AML-193 (cell line): ENCODE data around the gene NELFCD.

Experiments
- DNase-seq, 2 experiments: peaks; one replicate each; lab custom pipeline; 2025; lab: John Stamatoyannopoulos, UW

NELFCD gene

DNA sequence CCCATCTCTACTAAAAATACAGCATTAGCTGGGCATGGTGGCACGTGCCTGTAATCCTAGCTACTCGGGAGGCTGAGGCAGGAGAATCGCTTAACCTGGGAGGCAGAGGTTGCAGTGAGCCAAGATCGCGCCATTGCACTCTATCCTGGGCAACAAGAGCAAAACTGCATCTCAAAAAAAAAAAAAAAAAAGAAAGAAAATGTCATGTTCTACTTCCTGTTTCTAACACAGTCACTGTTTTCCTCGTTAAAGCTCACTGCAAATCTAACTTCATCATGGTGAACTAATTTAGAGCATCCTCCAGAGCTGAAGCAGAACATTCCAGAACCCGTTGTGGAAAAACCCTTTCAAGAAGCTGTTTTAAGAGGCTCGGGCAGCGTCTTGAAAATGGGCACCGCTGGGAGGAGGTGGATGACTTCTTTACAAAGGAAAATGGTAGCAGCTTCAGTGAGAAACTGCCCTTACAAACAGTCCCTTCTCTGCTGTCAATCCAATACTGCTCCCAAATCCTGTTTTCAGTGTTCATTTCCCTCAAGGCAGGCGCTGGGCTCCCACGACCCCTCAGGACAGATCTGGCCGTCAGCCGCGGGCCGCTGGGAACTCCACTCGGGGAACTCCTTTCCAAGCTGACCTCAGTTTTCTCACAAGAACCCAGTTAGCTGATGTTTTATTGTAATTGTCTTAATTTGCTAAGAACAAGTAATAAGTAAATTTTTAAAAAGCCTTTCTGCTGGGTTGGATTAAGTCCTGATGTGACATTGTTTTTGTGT is 13.5 kb downstream of the NELFCD start:
- no peak for DNase-seq

GRCh38 chr20:58995461-58996225 is 14.6 kb downstream of the NELFCD start:
- DNase-seq = no peak

- DNase-seq = no peak
These were observed 15.2 kb downstream of the NELFCD start for GRCh38 chr20:58996226-58996611.

GRCh38 chr20:58997141-58997770 is 16.2 kb downstream of the NELFCD start:
- no peak for DNase-seq

GRCh38 chr20:58998656-58999055 is 17.6 kb downstream of the NELFCD start:
- no peak for DNase-seq

- DNase-seq = no peak
These were observed 19.3 kb downstream of the NELFCD start for GRCh38 chr20:59000326-59000725.

GRCh38 chr20:59001068-59001448 is 20.0 kb downstream of the NELFCD start:
- no peak for DNase-seq

DNA sequence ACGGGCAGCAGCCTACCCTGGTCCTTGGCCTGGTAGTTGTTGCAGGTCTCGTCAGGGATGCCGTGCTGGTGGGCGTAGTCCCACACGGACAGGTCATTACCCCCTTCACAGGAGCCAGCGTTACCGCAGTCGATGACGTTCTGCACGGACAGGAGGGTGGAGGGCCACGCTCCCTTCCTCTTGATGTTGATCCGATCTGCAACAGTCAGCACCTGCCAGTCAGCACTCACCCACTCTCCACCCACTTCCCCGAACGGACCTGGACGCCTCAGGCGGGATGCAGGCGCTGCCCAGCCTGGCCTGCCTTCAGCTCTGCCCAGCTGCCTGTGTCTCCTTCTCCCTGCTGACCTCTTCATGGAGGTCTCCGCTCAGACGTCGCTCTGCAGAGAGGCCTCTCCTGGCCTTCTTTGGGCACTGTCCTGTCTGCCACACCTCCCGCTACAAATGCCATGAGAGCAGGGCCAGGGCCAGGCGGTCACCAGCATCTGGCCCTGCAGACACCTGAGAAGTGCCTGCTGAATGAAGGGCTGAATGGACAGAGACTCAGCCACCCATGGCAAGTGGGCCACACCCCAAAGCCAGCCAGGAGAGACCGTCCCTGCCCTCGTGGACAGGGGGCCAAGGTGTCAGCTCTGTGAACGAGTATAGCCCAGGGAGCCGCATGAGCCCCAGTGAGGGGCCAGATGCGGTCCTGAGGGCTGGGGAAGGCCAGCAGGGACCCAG is 20.6 kb downstream of the NELFCD start:
- DNase-seq = no peak

DNA sequence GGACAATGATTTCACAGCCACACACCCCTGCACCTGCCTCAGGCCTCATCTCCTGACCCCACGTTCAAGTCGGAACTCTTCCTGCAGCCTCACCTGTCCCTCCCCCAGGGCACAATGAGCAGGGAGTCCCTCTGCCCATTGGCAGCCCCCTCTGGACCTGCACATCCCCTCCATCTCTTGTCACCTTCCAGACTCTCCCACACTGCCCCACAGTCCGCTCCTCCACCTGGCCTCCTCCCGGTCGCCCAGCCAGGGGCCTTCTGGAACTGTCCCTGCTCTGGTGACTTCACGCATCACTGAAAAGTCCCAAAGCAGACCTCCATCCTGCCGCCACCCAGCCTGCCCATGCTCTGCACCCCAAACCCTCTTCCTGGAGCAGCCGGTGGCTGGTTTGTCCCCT is 21.3 kb downstream of the NELFCD start:
- no peak for DNase-seq

DNA sequence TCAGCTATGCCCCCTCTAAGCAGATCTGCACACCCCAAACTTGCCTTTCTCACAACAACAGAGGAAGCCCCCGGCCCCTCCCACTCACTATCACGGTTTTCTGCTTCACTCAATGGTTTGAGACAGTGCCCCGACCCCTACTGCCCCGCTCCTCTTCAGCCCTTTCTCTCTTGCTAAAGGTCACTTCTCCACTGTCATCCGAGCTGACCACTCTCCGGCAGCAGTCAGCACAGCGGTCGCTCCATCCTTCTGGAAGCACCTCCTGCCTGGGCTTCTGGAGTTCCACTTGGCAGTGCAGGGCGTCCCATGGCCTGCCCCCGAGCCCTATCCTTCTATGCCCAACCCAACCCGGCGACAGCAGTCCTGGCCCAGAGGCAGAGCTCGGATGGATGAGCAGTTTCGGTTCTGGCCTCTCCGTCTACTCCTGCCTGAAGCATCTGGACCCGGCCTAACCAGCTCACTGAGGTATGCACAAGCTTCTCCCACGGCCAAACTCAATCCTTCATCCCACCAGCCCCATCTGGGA is 21.9 kb downstream of the NELFCD start:
- DNase-seq = no peak

DNA sequence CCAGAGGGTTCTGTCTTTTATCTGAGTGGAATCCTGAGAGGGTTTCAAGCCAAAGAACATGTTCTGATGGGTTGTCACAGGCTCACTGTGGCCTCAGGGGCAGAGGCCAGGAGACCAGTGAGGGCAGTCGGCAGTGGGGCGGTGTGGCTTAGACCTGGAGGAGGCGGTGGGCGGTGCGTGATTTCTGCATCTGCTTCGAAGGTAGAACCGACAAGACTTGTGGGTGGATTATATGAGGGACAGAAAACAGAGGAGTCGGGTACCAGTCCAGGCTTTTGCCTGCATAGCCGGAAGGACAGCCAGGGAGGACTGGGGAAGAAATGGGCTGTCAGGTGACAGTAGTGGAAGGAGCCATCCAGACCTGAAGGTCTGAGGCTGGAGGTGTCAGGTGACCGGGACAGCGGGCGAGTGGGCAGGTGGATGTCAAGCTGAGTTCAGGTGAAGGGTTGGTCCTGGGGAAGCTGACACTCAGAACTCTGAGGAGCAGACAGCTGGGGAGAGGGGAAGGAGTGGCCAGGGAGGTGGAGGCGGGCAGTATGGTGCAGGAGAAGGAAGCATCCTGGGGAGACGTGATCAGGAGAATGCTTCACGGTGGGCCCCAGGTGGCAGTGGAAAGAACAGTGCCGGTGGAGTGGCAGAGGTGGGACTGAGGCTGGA is 22.9 kb downstream of the NELFCD start:
- no peak for DNase-seq

GRCh38 chr20:59004493-59004762 is 23.4 kb downstream of the NELFCD start:
- DNase-seq = no peak

DNA sequence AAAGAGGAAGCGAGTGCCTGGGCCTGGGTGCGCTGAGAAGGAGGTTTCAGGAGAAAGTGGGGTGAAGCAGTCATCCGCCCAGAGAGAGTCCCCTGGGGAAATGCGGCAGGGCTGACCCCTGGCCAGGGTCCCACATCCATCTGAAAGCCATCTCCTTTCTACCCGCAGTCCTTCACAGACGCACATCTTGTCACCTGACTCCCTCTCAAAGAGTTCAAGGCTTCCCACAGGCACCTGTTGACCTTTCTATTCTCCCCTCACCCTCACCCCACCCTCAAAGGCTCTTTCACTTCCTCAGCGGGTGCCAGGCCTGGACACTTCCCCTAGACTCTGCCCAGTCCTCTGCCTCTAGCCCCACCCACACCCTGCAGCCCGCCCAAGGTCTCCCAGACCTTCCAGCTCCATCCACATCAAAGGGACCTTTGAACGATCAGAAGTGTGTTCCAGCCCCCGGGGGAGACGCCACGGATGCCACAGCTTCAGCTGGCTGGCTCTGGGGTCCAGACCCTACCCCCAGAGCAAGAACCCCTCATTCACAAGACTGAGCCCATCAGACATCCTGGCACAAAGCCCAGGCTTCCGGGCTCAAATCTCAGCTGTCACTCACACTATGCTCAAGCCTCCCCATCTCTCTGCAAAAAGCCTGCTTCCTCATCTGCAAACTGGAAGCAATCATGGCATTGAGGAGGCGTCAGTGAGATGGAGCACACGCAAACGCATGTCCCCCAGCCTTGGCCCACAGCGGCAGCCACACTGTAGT is 23.9 kb downstream of the NELFCD start:
- peak; percentile 56 to 57 for DNase-seq

GRCh38 chr20:59005523-59006166 is 24.6 kb downstream of the NELFCD start:
- DNase-seq = no peak

GRCh38 chr20:59006167-59006863 is 25.3 kb downstream of the NELFCD start:
- no peak for DNase-seq

- peak in 1 of 2 experiments; percentile 20 for DNase-seq
These were observed 26.0 kb downstream of the NELFCD start, which contains the start of gene CTSZ for GRCh38 chr20:59006864-59007664. TSS of gene CTSZ (minus strand) at chr20:59007254. CDS start at chr20:59007128, 126 bp downstream.

DNA sequence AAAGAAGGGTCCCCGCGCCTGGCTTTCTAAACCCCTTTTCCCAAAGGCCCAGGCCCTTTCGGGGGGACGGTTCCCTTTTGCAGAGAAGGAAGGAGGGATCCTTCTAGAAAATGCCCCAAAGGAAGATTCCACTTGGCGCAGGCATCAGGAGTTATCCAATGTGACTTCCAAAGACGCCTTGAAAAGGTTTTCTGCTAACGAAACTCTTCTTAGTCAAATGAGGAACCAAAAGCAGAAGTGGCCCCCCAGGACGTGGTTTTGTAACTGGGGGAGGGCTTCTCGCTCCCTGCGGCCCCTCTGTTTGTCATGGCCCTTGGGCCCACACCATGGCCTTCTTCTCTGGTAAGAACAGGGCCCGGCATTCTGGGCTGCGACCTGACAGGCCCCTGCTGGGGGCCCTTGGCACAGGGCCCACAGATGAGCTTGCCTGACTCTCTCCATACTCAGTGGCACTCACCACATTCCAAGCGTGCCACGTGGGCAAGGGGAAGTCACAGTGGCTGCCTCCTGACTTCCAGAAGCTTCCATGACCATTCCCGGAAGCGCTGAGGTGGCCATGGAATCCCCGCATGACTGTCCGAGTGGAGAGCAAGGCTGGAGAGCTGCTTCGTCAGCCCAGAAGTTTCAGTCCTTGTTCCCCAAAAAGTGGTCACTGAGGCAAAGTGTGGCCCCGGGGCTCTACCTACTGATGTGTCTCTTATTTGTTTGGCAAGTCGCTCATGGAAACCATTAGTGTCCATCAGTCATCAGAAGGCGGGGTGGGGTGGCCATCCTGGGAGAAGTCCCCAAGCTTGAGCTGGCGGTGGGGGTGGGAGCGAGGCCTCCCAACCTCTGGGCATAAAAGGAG is 26.8 kb downstream of the NELFCD start:
- peak; percentile 67 to 70 for DNase-seq
